ENCODE data around the gene FGFR2.

DNA sequence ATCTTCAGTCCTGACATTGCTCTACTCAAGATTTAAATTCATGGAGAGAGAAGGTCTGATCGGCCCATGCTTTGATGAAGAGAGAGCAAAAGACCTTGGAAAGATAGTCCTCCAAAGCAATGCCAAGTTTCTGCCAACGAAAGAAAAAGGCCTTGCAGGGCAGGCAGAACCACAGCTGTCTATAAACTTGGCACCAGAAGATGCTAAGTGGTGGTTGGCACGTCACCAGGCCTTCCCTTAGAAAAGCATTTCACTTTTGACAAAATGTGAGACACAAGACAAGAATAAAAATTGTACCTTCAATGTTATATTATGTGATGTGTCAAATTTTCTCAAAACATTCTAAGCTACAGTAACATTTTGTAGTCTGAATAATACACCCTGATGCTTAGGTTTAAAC, 42.0 kb upstream of the FGFR2 start:
- TF ChIP-seq, protein P1, sequence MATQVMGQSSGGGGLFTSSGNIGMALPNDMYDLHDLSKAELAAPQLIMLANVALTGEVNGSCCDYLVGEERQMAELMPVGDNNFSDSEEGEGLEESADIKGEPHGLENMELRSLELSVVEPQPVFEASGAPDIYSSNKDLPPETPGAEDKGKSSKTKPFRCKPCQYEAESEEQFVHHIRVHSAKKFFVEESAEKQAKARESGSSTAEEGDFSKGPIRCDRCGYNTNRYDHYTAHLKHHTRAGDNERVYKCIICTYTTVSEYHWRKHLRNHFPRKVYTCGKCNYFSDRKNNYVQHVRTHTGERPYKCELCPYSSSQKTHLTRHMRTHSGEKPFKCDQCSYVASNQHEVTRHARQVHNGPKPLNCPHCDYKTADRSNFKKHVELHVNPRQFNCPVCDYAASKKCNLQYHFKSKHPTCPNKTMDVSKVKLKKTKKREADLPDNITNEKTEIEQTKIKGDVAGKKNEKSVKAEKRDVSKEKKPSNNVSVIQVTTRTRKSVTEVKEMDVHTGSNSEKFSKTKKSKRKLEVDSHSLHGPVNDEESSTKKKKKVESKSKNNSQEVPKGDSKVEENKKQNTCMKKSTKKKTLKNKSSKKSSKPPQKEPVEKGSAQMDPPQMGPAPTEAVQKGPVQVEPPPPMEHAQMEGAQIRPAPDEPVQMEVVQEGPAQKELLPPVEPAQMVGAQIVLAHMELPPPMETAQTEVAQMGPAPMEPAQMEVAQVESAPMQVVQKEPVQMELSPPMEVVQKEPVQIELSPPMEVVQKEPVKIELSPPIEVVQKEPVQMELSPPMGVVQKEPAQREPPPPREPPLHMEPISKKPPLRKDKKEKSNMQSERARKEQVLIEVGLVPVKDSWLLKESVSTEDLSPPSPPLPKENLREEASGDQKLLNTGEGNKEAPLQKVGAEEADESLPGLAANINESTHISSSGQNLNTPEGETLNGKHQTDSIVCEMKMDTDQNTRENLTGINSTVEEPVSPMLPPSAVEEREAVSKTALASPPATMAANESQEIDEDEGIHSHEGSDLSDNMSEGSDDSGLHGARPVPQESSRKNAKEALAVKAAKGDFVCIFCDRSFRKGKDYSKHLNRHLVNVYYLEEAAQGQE (IDR thresholded peaks at IDR 0.05; ENCODE audit: low read depth): no peak
- TF ChIP-seq TAF1 (IDR thresholded peaks at IDR 0.05; ENCODE audit: low read depth): no peak
- no peak for TF ChIP-seq EP300 (IDR thresholded peaks at IDR 0.05; ENCODE audit: borderline replicate concordance)
- TF ChIP-seq EGR1 (IDR thresholded peaks at IDR 0.05): no peak
- TF ChIP-seq YY1 (IDR thresholded peaks at IDR 0.05; ENCODE audit: low read depth): no peak
- TF ChIP-seq CEBPB (IDR thresholded peaks at IDR 0.05): no peak
- no peak for TF ChIP-seq ZBTB7A (IDR thresholded peaks at IDR 0.05; ENCODE audit: low read depth)
- no peak for TF ChIP-seq RAD21 (IDR thresholded peaks at IDR 0.05; ENCODE audit: low read depth)
- TF ChIP-seq, protein P2, sequence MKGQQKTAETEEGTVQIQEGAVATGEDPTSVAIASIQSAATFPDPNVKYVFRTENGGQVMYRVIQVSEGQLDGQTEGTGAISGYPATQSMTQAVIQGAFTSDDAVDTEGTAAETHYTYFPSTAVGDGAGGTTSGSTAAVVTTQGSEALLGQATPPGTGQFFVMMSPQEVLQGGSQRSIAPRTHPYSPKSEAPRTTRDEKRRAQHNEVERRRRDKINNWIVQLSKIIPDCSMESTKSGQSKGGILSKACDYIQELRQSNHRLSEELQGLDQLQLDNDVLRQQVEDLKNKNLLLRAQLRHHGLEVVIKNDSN (IDR thresholded peaks at IDR 0.05): no peak
- TF ChIP-seq TEAD4 (IDR thresholded peaks at IDR 0.05): no peak
- TF ChIP-seq, protein P3, sequence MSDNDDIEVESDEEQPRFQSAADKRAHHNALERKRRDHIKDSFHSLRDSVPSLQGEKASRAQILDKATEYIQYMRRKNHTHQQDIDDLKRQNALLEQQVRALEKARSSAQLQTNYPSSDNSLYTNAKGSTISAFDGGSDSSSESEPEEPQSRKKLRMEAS (IDR thresholded peaks at IDR 0.05): no peak
- TF ChIP-seq TCF12 (IDR thresholded peaks at IDR 0.05; ENCODE audit: low read depth): no peak
- TF ChIP-seq CREB1 (IDR thresholded peaks at IDR 0.05; ENCODE audit: low read depth): no peak
- no peak for TF ChIP-seq FOXM1 (IDR thresholded peaks at IDR 0.05; ENCODE audit: borderline replicate concordance, low read depth)

All from Ishikawa (cell line).